Liver (tissue), 9 donors: ENCODE results near the gene WDR37. TPM values are rescaled to one million over a fixed set of nuclear protein-coding genes. Genes with fewer than 3 reads are reported as not detected.

Experiments
- DNase-seq: peaks from one replicate; pipeline ENCODE4 v3.0.0-alpha.2; 2017; ENCODE audit warnings: low spot score
- H3K27ac ChIP-seq, 2 donors: one replicate each; pipeline ENCODE4 v1.7.0; 2013; ENCODE audit warnings: inconsistent platforms in 2 of 2, low read length in 2 of 2, control low read depth in 1 of 2, low read depth in 1 of 2, mild to moderate bottlenecking in 1 of 2
- H3K27me3 ChIP-seq, 4 donors: one replicate each; pipeline versions ENCODE4 v1.6.1 to v1.7.0; 2013; ENCODE audit warnings: low read length in 3 of 4, inconsistent platforms in 1 of 4, mild to moderate bottlenecking in 1 of 4, moderate library complexity in 1 of 4; ENCODE audit not compliant: control insufficient read depth in 4 of 4, insufficient read depth in 4 of 4
- H3K36me3 ChIP-seq, 4 donors: one replicate each; pipeline versions ENCODE4 v1.6.1 to v1.7.0; 2013; ENCODE audit warnings: low read length in 3 of 4, mild to moderate bottlenecking in 3 of 4, low read depth in 1 of 4, moderate library complexity in 1 of 4; ENCODE audit not compliant: control insufficient read depth in 4 of 4, insufficient read depth in 3 of 4
- H3K4me1 ChIP-seq, 4 donors: one replicate each; pipeline versions ENCODE4 v1.6.1 to v1.7.0; 2013; ENCODE audit warnings: low read length in 3 of 4, mild to moderate bottlenecking in 3 of 4, moderate library complexity in 1 of 4; ENCODE audit not compliant: control insufficient read depth in 4 of 4, insufficient read depth in 4 of 4
- H3K4me3 ChIP-seq, 3 donors: one replicate each; pipeline versions ENCODE4 v1.6.1 to v1.7.0; 2013; ENCODE audit warnings: low read length in 3 of 3, control low read depth in 1 of 3, low read depth in 1 of 3, mild to moderate bottlenecking in 1 of 3
- H3K9ac ChIP-seq, 2 donors: one replicate each; pipeline ENCODE4 v1.7.0; 2013; ENCODE audit warnings: low read length in 2 of 2, mild to moderate bottlenecking in 2 of 2, moderate library complexity in 2 of 2, control low read depth in 1 of 2, low read depth in 1 of 2
- H3K9me3 ChIP-seq, 4 donors: one replicate each; pipeline versions ENCODE4 v1.6.1 to v1.7.0; 2013; ENCODE audit warnings: low read length in 3 of 4; ENCODE audit not compliant: control insufficient read depth in 4 of 4
- ATF3 ChIP-seq: IDR thresholded peaks from 2 replicates; pipeline ENCODE4 v1.6.1; 2016; ENCODE audit warnings: antibody characterized with exemption
- CTCF ChIP-seq: fragments of 150-350 bp; IDR thresholded peaks from 2 replicates; pipeline ENCODE4 v1.5.1; 2017; ENCODE audit warnings: improper control_type of control experiment, low read depth, low read length; ENCODE audit not compliant: missing input control
- GABPA ChIP-seq, 2 donors: IDR thresholded peaks in 1 of 2; conservative IDR thresholded peaks in 1 of 2; 2 replicates each; pipeline ENCODE4 v1.6.1; 2016; ENCODE audit warnings: antibody characterized with exemption in 2 of 2, mild to moderate bottlenecking in 1 of 2, moderate library complexity in 1 of 2
- HNF4A ChIP-seq, 2 donors: conservative IDR thresholded peaks; 2 replicates each; pipeline ENCODE4 v1.6.1; 2016; ENCODE audit warnings: antibody characterized with exemption in 2 of 2, mild to moderate bottlenecking in 2 of 2
- HNF4G ChIP-seq: IDR thresholded peaks from 2 replicates; pipeline ENCODE4 v1.6.1; 2016; ENCODE audit warnings: antibody characterized with exemption
- NR2F2 ChIP-seq: IDR thresholded peaks from 2 replicates; pipeline ENCODE4 v1.6.1; 2016; ENCODE audit warnings: antibody characterized with exemption
- RAD21 ChIP-seq, 2 donors: IDR thresholded peaks; 2 replicates each; pipeline ENCODE4 v1.6.1; 2016; ENCODE audit warnings: antibody characterized with exemption in 2 of 2, mild to moderate bottlenecking in 2 of 2
- RXRA ChIP-seq, 2 donors: IDR thresholded peaks; 2 replicates each; pipeline ENCODE4 v1.6.1; 2017 to 2018; ENCODE audit warnings: antibody characterized with exemption in 2 of 2, mild to moderate bottlenecking in 1 of 2
- SP1 ChIP-seq: IDR thresholded peaks from 2 replicates; pipeline ENCODE4 v1.6.1; 2018; ENCODE audit warnings: antibody characterized with exemption, mild to moderate bottlenecking
- TAF1 ChIP-seq: conservative IDR thresholded peaks from 2 replicates; pipeline ENCODE4 v1.6.1; 2016; ENCODE audit warnings: antibody characterized with exemption, mild to moderate bottlenecking
- YY1 ChIP-seq: IDR thresholded peaks from 2 replicates; pipeline ENCODE4 v1.6.1; 2016; ENCODE audit warnings: antibody characterized with exemption, mild to moderate bottlenecking
- WGBS: extraction: QIAGEN DNeasy Blood & Tissue Kit; methylation state at CpG from one replicate; pipeline ENCODE4 v1.1.7; 2013; 5-methylcytosine and 5-hydroxymethylcytosine counted together
- polyA plus RNA-seq, 2 donors: library from polyadenylated mRNA; stranded (reverse) in 1 of 2; unstranded in 1 of 2; fragments of 200-250 nt in 1 of 2; fragments of >200 nt in 1 of 2; fragmentation: Nextera tagmentation in 1 of 2; extraction: Ambion mirVana in 1 of 2; gene quantifications; one replicate each; pipeline versions ENCODE4 v1.2.1 to v1.2.3, GENCODE V29; 2013 to 2015
- total RNA-seq, 2 donors: library from RNA; depleted of rRNA; stranded (reverse); fragments of >200 nt; gene quantifications; one replicate each; pipeline ENCODE4 v1.2.3, GENCODE V29; 2014
- donor health status: healthy.
- donor health status: healthy.
- donor health status: healthy.
- donor health status: healthy.
- donor health status: healthy.

WDR37 gene
- total and polyA plus RNA-seq, 4 donors = 3.6 to 12.1 (median 5.6) TPM

GRCh38 chr10:1074748-1075308 lies 18.6 kb downstream of the WDR37 start:
- no peak for DNase-seq
- no peaks in the 10 kb centered on the region for H3K27me3 ChIP-seq
- H3K9ac ChIP-seq = no peak overlapping the region
- H3K4me1 ChIP-seq = no peaks in the 10 kb centered on the region
- TF ChIP-seq RAD21 (IDR thresholded peaks at IDR 0.05) (peak; percentile 69 to 74), HNF4G (no peak), CTCF (peak; percentile 24)
- H3K9me3 ChIP-seq = no peaks in the 10 kb centered on the region
- H3K36me3 ChIP-seq = peaks cover 0 to 19% (median 14%) of the 10 kb centered on the region in 4 donors
- no peak overlapping the region for H3K27ac ChIP-seq
- H3K4me3 ChIP-seq = no peak overlapping the region
- 89% methylated on average over 18 of the region's 18 CpGs for WGBS

- TF ChIP-seq ATF3 = no peak
- no peak for TF ChIP-seq SP1
- no peak for TF ChIP-seq RAD21 (IDR thresholded peaks at IDR 0.05)
- no peak for TF ChIP-seq CTCF
- TF ChIP-seq RXRA (IDR thresholded peaks at IDR 0.05) = no peak
- TF ChIP-seq TAF1 = no peak
- no peak for TF ChIP-seq GABPA (IDR thresholded peaks at IDR 0.05 in 1 of 2, conservative IDR thresholded peaks at IDR 0.05 in 1 of 2)
- TF ChIP-seq YY1 = no peak
- Histone ChIP-seq H3K27ac (no peak overlapping the region), H3K4me1 (no peaks in the 10 kb centered on the region), H3K9ac (no peak overlapping the region), H3K27me3 (no peaks in the 10 kb centered on the region), H3K9me3 (no peaks in the 10 kb centered on the region), H3K36me3 (peaks cover 3 to 34% (median 27%) of the 10 kb centered on the region in 4 donors), H3K4me3 (no peak overlapping the region)
- no peak for DNase-seq
Measured at GRCh38 chr10:1078668-1079067, 22.5 kb downstream of the WDR37 start.

GRCh38 chr10:1083581-1083980 lies 27.4 kb downstream of the WDR37 start:
- H3K9me3 ChIP-seq = no peaks in the 10 kb centered on the region
- no peaks in the 10 kb centered on the region for H3K27me3 ChIP-seq
- H3K36me3 ChIP-seq = peaks cover 13 to 74% (median 61%) of the 10 kb centered on the region in 4 donors
- no peak overlapping the region for H3K27ac ChIP-seq
- 93% methylated on average over 17 of the region's 17 CpGs for WGBS
- no peak for DNase-seq
- H3K9ac ChIP-seq = no peak overlapping the region
- H3K4me1 ChIP-seq = no peaks in the 10 kb centered on the region
- TF ChIP-seq NR2F2 = no peak
- no peak for TF ChIP-seq HNF4A (conservative IDR thresholded peaks at IDR 0.05)
- no peak overlapping the region for H3K4me3 ChIP-seq
